Panc1 (cell line): Measurements from ENCODE around the gene WRAP73. TPM values are rescaled to one million over a fixed set of nuclear protein-coding genes. Genes with fewer than 3 reads are reported as not detected.

Experiments
- ATAC-seq: fragments of 200-7000 bp; cut with Tn5 transposase; 2 replicates; pipeline ENCODE4 v1.9.1; 2020; ENCODE audit warnings: mild to moderate bottlenecking, moderate library complexity
- BruUV-seq: library from RNA; stranded (reverse); fragments of 400-500 nt; replicated peaks from 2 replicates; lab custom pipeline; 2021; lab: Mats Ljungman, UMichigan
- CTCF ChIA-PET: fragments of 300-600 bp; sonication (Branson Sonifier 250); formaldehyde crosslinking; loops from one replicate; lab custom pipeline; 2022; ENCODE audit warnings: antibody characterized with exemption; lab: Charles Lee
- POLR2A ChIA-PET: fragments of 300-600 bp; sonication (Branson Sonifier 250); formaldehyde crosslinking; loops from one replicate; lab custom pipeline; 2022; ENCODE audit warnings: antibody characterized with exemption; lab: Charles Lee
- DNase-seq: peaks from one replicate; pipeline ENCODE4 v3.0.0-alpha.2; 2010; ENCODE audit warnings: low read depth, low spot score
- H3K27ac ChIP-seq: 2 replicates; pipeline ENCODE4 v1.5.1; 2011; ENCODE audit warnings: mild to moderate bottlenecking, low read length, inconsistent platforms
- H3K27me3 ChIP-seq: fragments of 200-500 bp; sonication (Bioruptor generic); 2 replicates; pipeline ENCODE4 v1.6.0; 2014; ENCODE audit warnings: low read length, inconsistent platforms; ENCODE audit not compliant: control insufficient read depth, insufficient read depth
- H3K36me3 ChIP-seq: fragments of 200-500 bp; sonication (Bioruptor generic); 2 replicates; pipeline ENCODE4 v1.5.1; 2014; ENCODE audit warnings: inconsistent platforms, mild to moderate bottlenecking, low read length, moderate library complexity; ENCODE audit not compliant: control insufficient read depth, insufficient read depth
- H3K4me1 ChIP-seq: 2 replicates; pipeline ENCODE4 v1.5.1; 2011; ENCODE audit warnings: inconsistent platforms, mild to moderate bottlenecking, low read length, moderate library complexity; ENCODE audit not compliant: control insufficient read depth, insufficient read depth
- H3K4me3 ChIP-seq, 2 experiments: 2 replicates each; pipeline ENCODE4 v1.5.1; 2011 to 2012; ENCODE audit warnings: low read depth in 2 of 2, low read length in 2 of 2, mild to moderate bottlenecking in 2 of 2, inconsistent platforms in 1 of 2, moderate library complexity in 1 of 2
- H3K9me3 ChIP-seq: fragments of 200-500 bp; sonication (Bioruptor generic); 2 replicates; pipeline ENCODE4 v1.5.1; 2014; ENCODE audit warnings: low read depth, mild to moderate bottlenecking, inconsistent platforms, low read length, moderate library complexity; ENCODE audit not compliant: control insufficient read depth, insufficient read depth
- POLR2AphosphoS5 ChIP-seq: IDR thresholded peaks from 2 replicates; pipeline ENCODE4 v1.6.1; 2012; ENCODE audit warnings: mild to moderate bottlenecking, low read depth, low read length, moderate library complexity
- SIN3A ChIP-seq: IDR thresholded peaks from 2 replicates; pipeline ENCODE4 v1.6.1; 2012; ENCODE audit warnings: low read depth, mild to moderate bottlenecking, low read length, moderate library complexity, borderline replicate concordance; ENCODE audit not compliant: insufficient read depth
- TCF7L2 ChIP-seq: IDR thresholded peaks from 2 replicates; pipeline ENCODE4 v1.6.1; 2011; ENCODE audit warnings: mild to moderate bottlenecking, low read depth, low read length, inconsistent platforms
- in situ Hi-C: cut with HindIII; loops from 2 replicates; pipeline ENCODE4 v1.10.0; 2016; ENCODE audit warnings: low sequenced_read_pairs, low pct_unique_long_range_greater_than_20kb
- intact Hi-C: fragments of 100-400 bp; cut with micrococcal nuclease; formaldehyde crosslinking; loops from one replicate; pipeline ENCODE4 v1.10.0; 2022; ENCODE audit not compliant: unreplicated experiment
- total RNA-seq: library from RNA; stranded (reverse); gene quantifications from one replicate; pipeline ENCODE4 v1.2.1, GENCODE V29; 2021; ENCODE audit not compliant: unreplicated experiment
- TF ChIP-seq, protein P1 (sequence below): fragments of 450-650 bp; IDR thresholded peaks from 2 replicates; pipeline ENCODE4 v1.5.1; 2017; ENCODE audit warnings: mild to moderate bottlenecking
- TF ChIP-seq, protein P2 (sequence below), 2 experiments: IDR thresholded peaks; 2 replicates each; pipeline ENCODE4 v1.6.1; 2011 to 2012; ENCODE audit warnings: low read depth in 2 of 2, control low read depth in 1 of 2, low read length in 1 of 2, mild to moderate bottlenecking in 1 of 2, moderate library complexity in 1 of 2; ENCODE audit not compliant: insufficient read depth in 1 of 2

The WRAP73 gene
- total RNA-seq, 1 experiment from 2014 or later: 27.1 TPM

DNA sequence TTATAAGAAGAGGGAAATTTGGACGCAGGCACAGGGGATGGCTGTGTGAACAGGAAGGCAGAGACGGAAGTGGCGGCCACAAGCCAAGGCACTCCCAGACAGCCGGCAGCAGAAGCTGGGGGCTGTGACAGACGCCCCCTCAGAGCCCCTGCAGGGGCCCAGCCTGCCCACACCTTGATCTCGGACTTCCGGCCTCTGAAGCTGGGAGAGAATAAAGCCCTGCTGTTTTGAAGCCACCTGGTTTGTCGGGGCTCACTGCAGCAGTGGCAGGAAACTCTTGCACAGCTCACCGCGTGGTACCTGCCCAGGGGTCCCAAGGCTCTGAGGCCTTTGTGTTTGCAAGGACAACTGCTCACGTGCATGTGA, 52.3 kb downstream of the WRAP73 start:
- no TSS peak for BruUV-seq
- H3K36me3 ChIP-seq: no peaks in the 10 kb centered on the region
- ChIA-PET POLR2A (no interaction called here), CTCF (no interaction called here)
- H3K4me1 ChIP-seq: peaks cover 8% of the 10 kb centered on the region
- ATAC-seq (no peak), DNase-seq (no peak)
- intact Hi-C loops (no loop called here), in situ Hi-C loops (no loop called here)
- no peaks in the 10 kb centered on the region for H3K9me3 ChIP-seq
- TF ChIP-seq, protein P1, sequence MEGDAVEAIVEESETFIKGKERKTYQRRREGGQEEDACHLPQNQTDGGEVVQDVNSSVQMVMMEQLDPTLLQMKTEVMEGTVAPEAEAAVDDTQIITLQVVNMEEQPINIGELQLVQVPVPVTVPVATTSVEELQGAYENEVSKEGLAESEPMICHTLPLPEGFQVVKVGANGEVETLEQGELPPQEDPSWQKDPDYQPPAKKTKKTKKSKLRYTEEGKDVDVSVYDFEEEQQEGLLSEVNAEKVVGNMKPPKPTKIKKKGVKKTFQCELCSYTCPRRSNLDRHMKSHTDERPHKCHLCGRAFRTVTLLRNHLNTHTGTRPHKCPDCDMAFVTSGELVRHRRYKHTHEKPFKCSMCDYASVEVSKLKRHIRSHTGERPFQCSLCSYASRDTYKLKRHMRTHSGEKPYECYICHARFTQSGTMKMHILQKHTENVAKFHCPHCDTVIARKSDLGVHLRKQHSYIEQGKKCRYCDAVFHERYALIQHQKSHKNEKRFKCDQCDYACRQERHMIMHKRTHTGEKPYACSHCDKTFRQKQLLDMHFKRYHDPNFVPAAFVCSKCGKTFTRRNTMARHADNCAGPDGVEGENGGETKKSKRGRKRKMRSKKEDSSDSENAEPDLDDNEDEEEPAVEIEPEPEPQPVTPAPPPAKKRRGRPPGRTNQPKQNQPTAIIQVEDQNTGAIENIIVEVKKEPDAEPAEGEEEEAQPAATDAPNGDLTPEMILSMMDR: no peak
- no peak for TF ChIP-seq POLR2AphosphoS5
- TF ChIP-seq SIN3A: no peak
- TF ChIP-seq TCF7L2: no peak
- TF ChIP-seq, protein P2, sequence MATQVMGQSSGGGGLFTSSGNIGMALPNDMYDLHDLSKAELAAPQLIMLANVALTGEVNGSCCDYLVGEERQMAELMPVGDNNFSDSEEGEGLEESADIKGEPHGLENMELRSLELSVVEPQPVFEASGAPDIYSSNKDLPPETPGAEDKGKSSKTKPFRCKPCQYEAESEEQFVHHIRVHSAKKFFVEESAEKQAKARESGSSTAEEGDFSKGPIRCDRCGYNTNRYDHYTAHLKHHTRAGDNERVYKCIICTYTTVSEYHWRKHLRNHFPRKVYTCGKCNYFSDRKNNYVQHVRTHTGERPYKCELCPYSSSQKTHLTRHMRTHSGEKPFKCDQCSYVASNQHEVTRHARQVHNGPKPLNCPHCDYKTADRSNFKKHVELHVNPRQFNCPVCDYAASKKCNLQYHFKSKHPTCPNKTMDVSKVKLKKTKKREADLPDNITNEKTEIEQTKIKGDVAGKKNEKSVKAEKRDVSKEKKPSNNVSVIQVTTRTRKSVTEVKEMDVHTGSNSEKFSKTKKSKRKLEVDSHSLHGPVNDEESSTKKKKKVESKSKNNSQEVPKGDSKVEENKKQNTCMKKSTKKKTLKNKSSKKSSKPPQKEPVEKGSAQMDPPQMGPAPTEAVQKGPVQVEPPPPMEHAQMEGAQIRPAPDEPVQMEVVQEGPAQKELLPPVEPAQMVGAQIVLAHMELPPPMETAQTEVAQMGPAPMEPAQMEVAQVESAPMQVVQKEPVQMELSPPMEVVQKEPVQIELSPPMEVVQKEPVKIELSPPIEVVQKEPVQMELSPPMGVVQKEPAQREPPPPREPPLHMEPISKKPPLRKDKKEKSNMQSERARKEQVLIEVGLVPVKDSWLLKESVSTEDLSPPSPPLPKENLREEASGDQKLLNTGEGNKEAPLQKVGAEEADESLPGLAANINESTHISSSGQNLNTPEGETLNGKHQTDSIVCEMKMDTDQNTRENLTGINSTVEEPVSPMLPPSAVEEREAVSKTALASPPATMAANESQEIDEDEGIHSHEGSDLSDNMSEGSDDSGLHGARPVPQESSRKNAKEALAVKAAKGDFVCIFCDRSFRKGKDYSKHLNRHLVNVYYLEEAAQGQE (IDR thresholded peaks at IDR 0.05; ENCODE audit: insufficient read depth in 1 of 2, low read depth in 2 of 2, low read length in 1 of 2): no peak
- no peak overlapping the region for H3K4me3 ChIP-seq
- H3K27me3 ChIP-seq: no peaks in the 10 kb centered on the region
- H3K27ac ChIP-seq: no peak overlapping the region

DNA sequence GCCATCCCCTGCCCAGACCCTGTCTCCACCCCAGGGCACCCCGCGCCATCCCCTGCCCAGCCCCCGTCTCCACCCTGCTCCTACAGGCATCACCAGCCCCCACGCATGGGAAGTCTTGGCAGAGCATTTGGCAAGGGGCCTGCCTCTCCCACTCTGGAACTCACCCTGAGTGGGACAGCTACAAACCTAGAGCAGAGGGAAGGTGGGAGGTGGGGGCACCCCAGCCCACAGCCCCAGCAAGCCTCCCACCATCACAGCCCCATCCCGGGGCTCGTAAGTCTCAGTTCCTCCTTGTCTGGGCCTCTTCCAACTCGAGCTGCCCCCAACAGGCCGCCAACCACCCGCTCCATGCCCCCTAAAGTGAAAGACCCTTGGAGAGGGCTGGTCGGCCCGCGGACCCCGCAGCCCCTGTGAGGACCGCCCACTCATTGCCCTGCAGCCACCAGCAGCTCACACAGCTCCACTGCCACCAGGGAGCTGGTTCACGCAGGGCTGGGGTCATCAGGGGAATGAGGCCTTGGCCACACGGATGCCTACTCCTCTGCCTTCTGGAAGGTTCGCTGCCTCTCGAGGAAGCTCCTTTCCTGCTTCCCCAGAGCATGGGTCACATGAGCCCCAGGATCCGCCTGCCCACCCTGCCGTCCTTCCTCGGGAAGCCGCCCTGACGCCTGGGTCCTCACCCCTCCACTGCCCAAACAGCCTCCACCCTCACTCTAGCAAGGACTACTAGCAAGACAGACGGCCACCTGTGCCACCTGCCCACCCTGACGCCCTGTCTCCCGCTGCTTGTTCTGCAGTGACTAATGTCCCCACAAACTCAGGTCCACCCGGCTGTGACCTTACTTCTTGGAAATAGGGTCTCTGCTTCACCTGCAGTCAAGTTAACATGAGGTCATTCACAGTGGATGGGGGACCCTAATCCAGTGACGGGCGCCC, 53.0 kb downstream of the WRAP73 start:
- no peak for TF ChIP-seq SIN3A
- TF ChIP-seq POLR2AphosphoS5: no peak
- no peak for TF ChIP-seq TCF7L2
- TF ChIP-seq, protein P1: no peak
- TF ChIP-seq, protein P2 (IDR thresholded peaks at IDR 0.05; ENCODE audit: insufficient read depth in 1 of 2, low read depth in 2 of 2, low read length in 1 of 2): no peak
- ChIA-PET CTCF (no interaction called here), POLR2A (no interaction called here)
- Histone ChIP-seq H3K36me3 (no peaks in the 10 kb centered on the region), H3K4me1 (peaks cover 8% of the 10 kb centered on the region), H3K9me3 (no peaks in the 10 kb centered on the region), H3K4me3 (no peak overlapping the region), H3K27me3 (no peaks in the 10 kb centered on the region), H3K27ac (no peak overlapping the region)
- no peak for DNase-seq
- ATAC-seq: no peak
- intact Hi-C loops: no loop called here
- no TSS peak for BruUV-seq
- in situ Hi-C loops: no loop called here
